Activated T-cell treated with anti-CD3 and anti-CD28 coated beads, Interleukin-2, amount 50 U/mL, for 72 hours (primary cell): ENCODE results near the gene PRKN. TPM values are rescaled to one million over a fixed set of nuclear protein-coding genes. Genes with fewer than 3 reads are reported as not detected.

Experiments
- ATAC-seq, 2 donors: fragments of 150-1000 bp; cut with Tn5 transposase; replicated peaks in 1 of 2; 2 replicates each; pipeline ENCODE4 v1.10.0; 2021; ENCODE audit warnings: moderate library complexity in 2 of 2, mild to moderate bottlenecking in 1 of 2
- DNase-seq, 2 donors: peaks; one replicate each; pipeline ENCODE4 v3.0.0; 2021 to 2022; ENCODE audit warnings: mixed read lengths in 1 of 2
- H3K27ac Mint-ChIP-seq: one replicate; pipeline ENCODE4 v1.8.0; 2022; ENCODE audit warnings: mild to moderate bottlenecking, moderate library complexity, mixed read lengths
- H3K27me3 Mint-ChIP-seq: one replicate; pipeline ENCODE4 v1.8.0; 2022; ENCODE audit warnings: low read depth, mixed read lengths
- H3K36me3 Mint-ChIP-seq, 2 donors: one replicate each; pipeline ENCODE4 v1.8.0; 2022; ENCODE audit warnings: mixed read lengths in 2 of 2, mild to moderate bottlenecking in 1 of 2; ENCODE audit not compliant: insufficient read depth in 2 of 2
- H3K4me1 Mint-ChIP-seq: one replicate; pipeline ENCODE4 v1.8.0; 2022; ENCODE audit warnings: low read depth, mixed read lengths
- H3K4me3 Mint-ChIP-seq, 2 donors: one replicate each; pipeline ENCODE4 v1.8.0; 2022; ENCODE audit warnings: mild to moderate bottlenecking in 2 of 2, mixed read lengths in 2 of 2, moderate library complexity in 2 of 2
- H3K9me3 Mint-ChIP-seq, 2 donors: one replicate each; pipeline ENCODE4 v1.8.0; 2022; ENCODE audit warnings: mixed read lengths in 2 of 2
- total RNA-seq, 2 donors: library from RNA; stranded (reverse); gene quantifications; one replicate each; pipeline ENCODE4 v1.2.3, GENCODE V29; 2022

The PRKN gene
- total RNA-seq, 2 donors from 2014 or later: 2.5 to 2.8 TPM

- Mint-ChIP-seq H3K9me3 (peaks cover 0 to 2% of the 10 kb centered on the region in 2 donors), H3K27me3 (no peaks in the 10 kb centered on the region), H3K27ac (no peak overlapping the region), H3K36me3 (no peaks in the 10 kb centered on the region), H3K4me3 (no peak overlapping the region), H3K4me1 (no peaks in the 10 kb centered on the region)
- DNase-seq (no peak), ATAC-seq (no peak)
These were observed 433.5 kb downstream of the PRKN start for GRCh38 chr6:162294029-162294428.

GRCh38 chr6:162292915-162293314, 434.7 kb downstream of the PRKN start:
- Mint-ChIP-seq H3K27me3 (no peaks in the 10 kb centered on the region), H3K9me3 (peaks cover 0 to 2% of the 10 kb centered on the region in 2 donors), H3K27ac (no peak overlapping the region), H3K4me1 (no peaks in the 10 kb centered on the region), H3K4me3 (no peak overlapping the region), H3K36me3 (no peaks in the 10 kb centered on the region)
- DNase-seq (no peak), ATAC-seq (no peak)

GRCh38 chr6:162290846-162291465, 436.6 kb downstream of the PRKN start:
- H3K27ac Mint-ChIP-seq: no peak overlapping the region
- no peaks in the 10 kb centered on the region for H3K36me3 Mint-ChIP-seq
- peaks cover 0 to 2% of the 10 kb centered on the region in 2 donors for H3K9me3 Mint-ChIP-seq
- H3K27me3 Mint-ChIP-seq: no peaks in the 10 kb centered on the region
- no peaks in the 10 kb centered on the region for H3K4me1 Mint-ChIP-seq
- no peak for ATAC-seq
- no peak overlapping the region for H3K4me3 Mint-ChIP-seq
- no peak for DNase-seq

DNA sequence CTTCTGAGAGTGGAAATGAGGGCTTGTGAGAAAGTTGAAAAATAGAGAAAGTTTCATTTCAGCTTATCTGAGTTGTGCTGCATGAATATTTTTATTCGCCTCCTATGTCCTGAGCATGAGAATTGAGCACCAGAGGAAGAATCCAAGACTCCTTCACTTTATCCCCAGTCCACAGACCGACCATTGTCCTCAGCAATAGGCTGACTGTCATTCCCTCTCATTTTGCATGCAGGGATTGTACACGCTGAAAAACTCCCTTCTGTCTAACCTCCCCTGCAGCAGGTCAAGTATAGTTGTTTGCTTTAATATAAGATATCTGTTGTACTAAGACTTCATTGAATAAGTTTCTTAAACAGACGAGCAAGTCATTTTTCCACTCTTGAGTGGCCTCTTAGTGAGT, 437.6 kb downstream of the PRKN start:
- no peak overlapping the region for H3K4me3 Mint-ChIP-seq
- no peaks in the 10 kb centered on the region for H3K9me3 Mint-ChIP-seq
- H3K36me3 Mint-ChIP-seq: no peaks in the 10 kb centered on the region
- ATAC-seq (no peak), DNase-seq (no peak)
- H3K27me3 Mint-ChIP-seq: no peaks in the 10 kb centered on the region
- no peaks in the 10 kb centered on the region for H3K4me1 Mint-ChIP-seq
- no peak overlapping the region for H3K27ac Mint-ChIP-seq

DNA sequence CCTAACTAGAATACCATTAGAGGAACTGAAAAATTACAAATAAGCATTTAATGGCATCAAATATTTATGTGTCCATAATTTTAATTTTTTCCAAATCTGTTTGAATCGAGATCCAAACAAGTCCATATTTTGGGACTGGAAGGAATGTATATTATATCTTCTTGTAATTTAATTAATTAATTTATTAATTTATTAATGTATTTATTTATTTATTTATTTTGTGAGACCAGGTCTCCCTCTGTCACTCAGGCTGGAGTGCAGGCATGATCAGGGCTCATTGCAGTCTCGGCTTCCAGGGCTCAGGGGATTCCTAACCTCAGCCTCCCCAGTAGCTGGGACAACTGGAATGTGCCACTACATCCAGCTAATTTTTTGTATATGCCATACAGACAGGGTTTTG, 453.6 kb downstream of the PRKN start:
- no peak for DNase-seq
- ATAC-seq: no peak
- no peaks in the 10 kb centered on the region for H3K27me3 Mint-ChIP-seq
- no peaks in the 10 kb centered on the region for H3K4me1 Mint-ChIP-seq
- H3K36me3 Mint-ChIP-seq: no peaks in the 10 kb centered on the region
- no peak overlapping the region for H3K4me3 Mint-ChIP-seq
- no peak overlapping the region for H3K27ac Mint-ChIP-seq
- H3K9me3 Mint-ChIP-seq: no peaks in the 10 kb centered on the region

GRCh38 chr6:162271922-162272321, 455.6 kb downstream of the PRKN start:
- H3K4me3 Mint-ChIP-seq: no peak overlapping the region
- H3K27ac Mint-ChIP-seq: no peak overlapping the region
- no peaks in the 10 kb centered on the region for H3K9me3 Mint-ChIP-seq
- H3K36me3 Mint-ChIP-seq: no peaks in the 10 kb centered on the region
- ATAC-seq (no peak), DNase-seq (no peak)
- no peaks in the 10 kb centered on the region for H3K4me1 Mint-ChIP-seq
- H3K27me3 Mint-ChIP-seq: no peaks in the 10 kb centered on the region

GRCh38 chr6:162270966-162271365, 456.6 kb downstream of the PRKN start:
- Mint-ChIP-seq H3K4me3 (no peak overlapping the region), H3K4me1 (no peaks in the 10 kb centered on the region), H3K36me3 (no peaks in the 10 kb centered on the region), H3K27ac (no peak overlapping the region), H3K27me3 (no peaks in the 10 kb centered on the region), H3K9me3 (no peaks in the 10 kb centered on the region)
- ATAC-seq: no peak
- no peak for DNase-seq

DNA sequence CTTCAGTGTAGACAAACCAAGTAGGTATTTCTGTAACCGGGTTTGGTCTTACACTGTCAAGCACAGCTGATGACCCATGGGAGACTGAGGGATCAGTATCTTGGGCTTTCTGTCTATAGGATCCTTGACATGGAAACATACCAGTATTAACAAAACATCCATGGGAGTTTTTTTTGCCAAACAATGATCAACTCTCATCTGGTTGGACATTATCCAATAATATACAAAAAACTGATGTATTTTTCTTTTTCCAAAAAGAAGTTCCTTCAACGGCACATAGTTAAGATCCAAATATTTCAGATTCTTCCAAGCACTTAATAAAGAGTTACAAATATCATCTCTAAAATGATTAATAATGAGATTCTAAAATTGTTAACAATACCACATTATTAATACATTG, 459.9 kb downstream of the PRKN start:
- Mint-ChIP-seq H3K4me1 (no peaks in the 10 kb centered on the region), H3K27me3 (no peaks in the 10 kb centered on the region), H3K9me3 (peaks cover 0 to 5% of the 10 kb centered on the region in 2 donors), H3K36me3 (peaks cover 0 to 2% of the 10 kb centered on the region in 2 donors), H3K27ac (no peak overlapping the region), H3K4me3 (no peak overlapping the region)
- DNase-seq: no peak
- ATAC-seq: no peak

- ATAC-seq: no peak
- Mint-ChIP-seq H3K27ac (no peak overlapping the region), H3K4me1 (no peaks in the 10 kb centered on the region), H3K27me3 (no peaks in the 10 kb centered on the region), H3K36me3 (peaks cover 0 to 2% of the 10 kb centered on the region in 2 donors), H3K9me3 (peaks cover 0 to 5% of the 10 kb centered on the region in 2 donors), H3K4me3 (no peak overlapping the region)
- DNase-seq: no peak
These were observed 460.4 kb downstream of the PRKN start for GRCh38 chr6:162267126-162267525.

- H3K4me3 Mint-ChIP-seq: no peak overlapping the region
- H3K9me3 Mint-ChIP-seq: peaks cover 0 to 5% of the 10 kb centered on the region in 2 donors
- peaks cover 6% of the 10 kb centered on the region for H3K4me1 Mint-ChIP-seq
- ATAC-seq: no peak
- no peaks in the 10 kb centered on the region for H3K27me3 Mint-ChIP-seq
- H3K36me3 Mint-ChIP-seq: peaks cover 2% of the 10 kb centered on the region in 2 donors
- DNase-seq: no peak
- no peak overlapping the region for H3K27ac Mint-ChIP-seq
These were observed 463.0 kb downstream of the PRKN start for GRCh38 chr6:162264581-162264980.

DNA sequence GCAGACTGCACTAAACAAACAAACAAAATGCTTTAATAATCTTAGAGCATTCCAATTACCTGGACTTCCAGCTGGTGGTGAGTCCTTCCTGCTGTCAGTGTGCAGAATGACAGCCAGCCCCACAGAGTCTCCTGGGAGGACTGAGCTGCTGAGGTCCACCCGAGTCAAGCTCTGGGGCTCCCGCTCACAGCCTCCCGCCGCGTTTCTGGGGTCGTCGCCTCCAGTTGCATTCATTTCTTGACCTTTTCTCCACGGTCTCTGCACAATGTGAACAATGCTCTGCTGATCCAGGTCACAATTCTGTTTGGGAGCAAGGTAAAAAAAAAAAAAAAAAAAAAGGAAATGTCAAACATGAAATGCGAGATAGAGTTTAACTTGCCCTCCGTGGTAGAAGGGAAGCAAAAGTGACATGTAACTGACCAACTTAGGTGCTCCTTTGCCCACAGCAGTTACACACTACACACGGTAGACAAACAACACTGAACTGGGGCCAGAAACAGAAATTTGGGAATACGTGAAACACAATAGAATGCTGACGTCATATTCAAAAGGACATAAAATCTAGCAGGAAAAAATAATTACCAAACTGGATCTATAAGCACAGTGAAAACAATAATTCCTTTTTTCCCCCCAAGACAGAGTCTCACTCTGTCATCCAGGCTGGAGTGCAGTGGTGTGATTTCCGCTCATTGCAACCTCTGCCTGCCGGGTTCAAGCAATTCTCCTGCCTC, 464.9 kb downstream of the PRKN start:
- no peak for DNase-seq
- no peaks in the 10 kb centered on the region for H3K27me3 Mint-ChIP-seq
- no peak overlapping the region for H3K4me3 Mint-ChIP-seq
- no peak for ATAC-seq
- peaks cover 2% of the 10 kb centered on the region in 2 donors for H3K36me3 Mint-ChIP-seq
- H3K9me3 Mint-ChIP-seq: peaks cover 0 to 5% of the 10 kb centered on the region in 2 donors
- H3K27ac Mint-ChIP-seq: no peak overlapping the region
- peaks cover 7% of the 10 kb centered on the region for H3K4me1 Mint-ChIP-seq

GRCh38 chr6:162261598-162261997, 466.0 kb downstream of the PRKN start:
- H3K4me1 Mint-ChIP-seq: peaks cover 7% of the 10 kb centered on the region
- ATAC-seq: no peak
- H3K9me3 Mint-ChIP-seq: peaks cover 0 to 5% of the 10 kb centered on the region in 2 donors
- no peak for DNase-seq
- no peaks in the 10 kb centered on the region for H3K27me3 Mint-ChIP-seq
- no peak overlapping the region for H3K27ac Mint-ChIP-seq
- no peak overlapping the region for H3K4me3 Mint-ChIP-seq
- peaks cover 2% of the 10 kb centered on the region in 2 donors for H3K36me3 Mint-ChIP-seq

DNA sequence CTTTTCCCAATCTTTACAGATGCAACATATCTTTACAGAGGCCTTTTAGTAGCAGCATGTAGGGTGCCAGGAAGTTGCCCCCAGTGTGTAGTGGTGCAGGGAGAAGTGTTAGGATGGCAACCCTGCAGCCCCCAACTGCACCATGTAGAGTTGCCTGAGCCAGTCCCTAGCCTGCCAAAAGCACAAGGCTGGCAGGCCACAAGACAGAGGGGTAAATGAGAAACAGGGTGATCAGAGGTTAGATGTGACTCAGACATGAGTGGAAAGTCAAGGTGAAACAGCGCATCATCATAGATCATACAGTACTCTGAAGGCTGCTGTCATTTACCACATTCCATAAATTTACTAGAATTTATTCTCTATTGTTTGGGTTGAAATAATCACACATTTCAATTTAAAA, 467.5 kb downstream of the PRKN start:
- peak; percentile 98 to 99 for ATAC-seq
- Mint-ChIP-seq H3K4me3 (no peak overlapping the region), H3K9me3 (peaks cover 0 to 4% of the 10 kb centered on the region in 2 donors), H3K36me3 (peaks cover 2% of the 10 kb centered on the region in 2 donors), H3K27me3 (no peaks in the 10 kb centered on the region), H3K4me1 (peaks cover 7% of the 10 kb centered on the region), H3K27ac (no peak overlapping the region)
- peak; percentile 9 to 10 for DNase-seq

DNA sequence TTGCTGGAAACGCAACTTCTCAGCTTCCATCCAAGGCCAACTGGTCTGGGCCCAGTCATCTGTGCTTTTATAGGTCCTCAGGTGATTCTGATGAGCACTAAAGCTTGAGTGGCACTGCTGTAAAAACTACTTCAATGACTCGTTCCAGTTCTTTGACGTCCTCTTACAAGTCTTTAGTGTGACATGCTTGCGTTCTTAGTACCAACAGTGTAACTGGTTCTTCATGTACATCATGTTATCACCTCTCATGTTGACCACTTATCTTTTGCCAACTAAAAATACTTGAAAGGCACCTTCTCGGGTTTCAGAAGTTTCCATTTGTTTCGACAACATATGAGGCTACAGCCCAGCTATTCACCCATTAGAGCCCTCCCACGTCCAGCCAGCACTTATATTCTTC, 468.9 kb downstream of the PRKN start:
- no peak for ATAC-seq
- Mint-ChIP-seq H3K27me3 (no peaks in the 10 kb centered on the region), H3K27ac (no peak overlapping the region)

More for the DNA sequence above, 468.9 kb downstream of the PRKN start:
- no peak overlapping the region for H3K4me3 Mint-ChIP-seq
- H3K36me3 Mint-ChIP-seq: peaks cover 0 to 2% of the 10 kb centered on the region in 2 donors
- no peaks in the 10 kb centered on the region for H3K9me3 Mint-ChIP-seq
- H3K4me1 Mint-ChIP-seq: peaks cover 7% of the 10 kb centered on the region
- DNase-seq: no peak
